ENCODE data around the gene LRRC7.

DNA sequence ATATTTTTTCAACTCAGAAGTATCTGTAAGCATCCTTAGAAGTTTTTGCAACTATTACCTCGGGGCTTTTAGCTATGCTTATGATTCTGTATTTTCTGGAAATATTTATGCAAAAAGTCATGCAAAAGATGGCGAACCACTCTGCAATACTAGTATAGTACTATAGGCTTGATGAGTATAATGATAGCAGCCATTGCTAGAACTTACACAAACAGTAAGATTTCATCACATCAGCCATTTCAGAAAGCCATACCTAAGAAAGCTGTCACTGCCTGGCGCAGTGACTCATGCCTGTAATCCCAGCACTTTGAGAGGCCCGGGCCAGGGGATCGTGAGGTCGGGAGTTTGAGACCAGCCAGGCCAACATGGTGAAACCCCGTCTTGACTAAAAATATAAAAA is 227.1 kb downstream of the LRRC7 start:
- TF ChIP-seq, protein P1, sequence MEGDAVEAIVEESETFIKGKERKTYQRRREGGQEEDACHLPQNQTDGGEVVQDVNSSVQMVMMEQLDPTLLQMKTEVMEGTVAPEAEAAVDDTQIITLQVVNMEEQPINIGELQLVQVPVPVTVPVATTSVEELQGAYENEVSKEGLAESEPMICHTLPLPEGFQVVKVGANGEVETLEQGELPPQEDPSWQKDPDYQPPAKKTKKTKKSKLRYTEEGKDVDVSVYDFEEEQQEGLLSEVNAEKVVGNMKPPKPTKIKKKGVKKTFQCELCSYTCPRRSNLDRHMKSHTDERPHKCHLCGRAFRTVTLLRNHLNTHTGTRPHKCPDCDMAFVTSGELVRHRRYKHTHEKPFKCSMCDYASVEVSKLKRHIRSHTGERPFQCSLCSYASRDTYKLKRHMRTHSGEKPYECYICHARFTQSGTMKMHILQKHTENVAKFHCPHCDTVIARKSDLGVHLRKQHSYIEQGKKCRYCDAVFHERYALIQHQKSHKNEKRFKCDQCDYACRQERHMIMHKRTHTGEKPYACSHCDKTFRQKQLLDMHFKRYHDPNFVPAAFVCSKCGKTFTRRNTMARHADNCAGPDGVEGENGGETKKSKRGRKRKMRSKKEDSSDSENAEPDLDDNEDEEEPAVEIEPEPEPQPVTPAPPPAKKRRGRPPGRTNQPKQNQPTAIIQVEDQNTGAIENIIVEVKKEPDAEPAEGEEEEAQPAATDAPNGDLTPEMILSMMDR (IDR thresholded peaks at IDR 0.05), result no peak
- TF ChIP-seq POLR2A (IDR thresholded peaks at IDR 0.05) (no peak), EP300 (IDR thresholded peaks at IDR 0.05) (no peak)

All from ovary (tissue), 3 donors.